Activated T-cell treated with anti-CD3 and anti-CD28 coated beads, Interleukin-2, amount 50 U/mL, for 72 hours (primary cell): Measurements from ENCODE around the gene CFAP46. TPM values are rescaled to one million over a fixed set of nuclear protein-coding genes. Genes with fewer than 3 reads are reported as not detected.

Experiments used
- ATAC-seq, 2 donors: fragments of 150-1000 bp; cut with Tn5 transposase; replicated peaks in 1 of 2; 2 replicates each; pipeline ENCODE4 v1.10.0; 2021; ENCODE audit warnings: moderate library complexity in 2 of 2, mild to moderate bottlenecking in 1 of 2
- DNase-seq, 2 donors: peaks; one replicate each; pipeline ENCODE4 v3.0.0; 2021 to 2022; ENCODE audit warnings: mixed read lengths in 1 of 2
- H3K27ac Mint-ChIP-seq: one replicate; pipeline ENCODE4 v1.8.0; 2022; ENCODE audit warnings: mild to moderate bottlenecking, moderate library complexity, mixed read lengths
- H3K27me3 Mint-ChIP-seq: one replicate; pipeline ENCODE4 v1.8.0; 2022; ENCODE audit warnings: low read depth, mixed read lengths
- H3K36me3 Mint-ChIP-seq, 2 donors: one replicate each; pipeline ENCODE4 v1.8.0; 2022; ENCODE audit warnings: mixed read lengths in 2 of 2, mild to moderate bottlenecking in 1 of 2; ENCODE audit not compliant: insufficient read depth in 2 of 2
- H3K4me1 Mint-ChIP-seq: one replicate; pipeline ENCODE4 v1.8.0; 2022; ENCODE audit warnings: low read depth, mixed read lengths
- H3K4me3 Mint-ChIP-seq, 2 donors: one replicate each; pipeline ENCODE4 v1.8.0; 2022; ENCODE audit warnings: mild to moderate bottlenecking in 2 of 2, mixed read lengths in 2 of 2, moderate library complexity in 2 of 2
- H3K9me3 Mint-ChIP-seq, 2 donors: one replicate each; pipeline ENCODE4 v1.8.0; 2022; ENCODE audit warnings: mixed read lengths in 2 of 2
- total RNA-seq, 2 donors: library from RNA; stranded (reverse); gene quantifications; one replicate each; pipeline ENCODE4 v1.2.3, GENCODE V29; 2022

CFAP46 gene
- total RNA-seq, 2 donors from 2014 or later: 0.16 to 0.26 TPM

DNA sequence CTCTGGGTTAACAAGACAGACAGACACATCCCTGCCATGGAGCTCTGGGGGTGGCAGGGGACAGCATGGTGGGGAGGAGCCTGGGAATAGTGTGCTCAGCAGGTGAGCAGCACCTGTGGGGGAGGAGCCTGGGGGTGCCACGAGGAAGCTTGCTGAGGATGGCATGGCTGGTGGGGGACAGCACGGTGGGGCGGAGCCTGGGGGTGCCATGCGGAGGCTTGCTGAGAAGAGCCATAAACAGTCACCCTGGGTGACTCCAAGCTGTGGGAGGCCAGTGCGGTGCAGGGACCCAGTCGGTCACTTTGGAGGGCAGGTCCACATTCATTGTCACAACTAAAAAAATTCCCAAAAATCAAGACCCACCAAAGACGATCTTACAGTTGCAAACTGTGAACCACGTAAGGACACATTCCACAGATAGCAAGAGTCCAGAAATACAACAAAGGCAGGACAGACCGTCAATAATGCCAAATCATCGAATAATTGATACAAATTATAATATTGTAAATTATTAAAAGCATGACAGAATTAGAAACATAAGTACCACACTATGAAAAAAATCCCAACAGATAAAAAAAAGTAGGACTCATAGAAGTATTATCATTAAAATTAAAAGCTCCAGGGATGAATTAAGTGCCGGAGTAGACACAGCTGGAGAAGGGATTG is 180.8 kb downstream of the CFAP46 start:
- H3K27me3 Mint-ChIP-seq: no peaks in the 10 kb centered on the region
- ATAC-seq (no peak), DNase-seq (no peak)
- peaks cover 13% of the 10 kb centered on the region for H3K4me1 Mint-ChIP-seq
- peaks cover 0 to 3% of the 10 kb centered on the region in 2 donors for H3K36me3 Mint-ChIP-seq
- H3K9me3 Mint-ChIP-seq: no peaks in the 10 kb centered on the region
- H3K27ac Mint-ChIP-seq: no peak overlapping the region
- no peak overlapping the region for H3K4me3 Mint-ChIP-seq

DNA sequence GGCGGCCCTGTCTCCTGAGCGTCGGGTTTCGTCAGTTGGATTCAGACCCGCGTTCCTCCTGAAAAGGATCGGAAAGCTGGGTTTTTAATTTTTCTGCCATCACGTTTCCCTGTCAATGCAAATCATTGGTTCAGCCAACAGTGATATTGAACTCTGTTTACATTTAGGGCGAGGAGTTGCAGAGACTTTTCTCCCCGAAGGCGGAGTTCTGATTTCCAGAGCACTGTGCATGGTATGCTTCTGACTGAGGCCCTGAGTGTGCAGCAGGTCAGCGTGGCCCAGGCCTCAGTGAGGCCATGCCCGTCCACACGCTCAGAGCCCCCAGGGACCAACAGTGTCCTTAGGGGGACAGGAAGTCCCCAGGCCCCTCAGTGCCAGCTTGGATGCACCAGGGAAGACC is 183.5 kb downstream of the CFAP46 start:
- H3K36me3 Mint-ChIP-seq: peaks cover 7 to 17% of the 10 kb centered on the region in 2 donors
- H3K9me3 Mint-ChIP-seq: peaks cover 7 to 8% of the 10 kb centered on the region in 2 donors
- ATAC-seq (no peak), DNase-seq (no peak)
- H3K4me3 Mint-ChIP-seq: no peak overlapping the region
- H3K27me3 Mint-ChIP-seq: no peaks in the 10 kb centered on the region
- H3K27ac Mint-ChIP-seq: no peak overlapping the region
- peaks cover 13% of the 10 kb centered on the region for H3K4me1 Mint-ChIP-seq

Other genes with a start within 250 kb of the CFAP46 start
- not detected for gene NKX6-2, start 156.4 kb downstream of the CFAP46 start, total RNA-seq
- not detected for gene ADGRA1, start 145.4 kb upstream of the CFAP46 start, total RNA-seq
- gene KNDC1, start 217.6 kb upstream of the CFAP46 start, total RNA-seq: 1 to 10 TPM in 1 of 2 donors, under 1 TPM in 1; 0.28 to 1.2 TPM